ENCODE data around the gene CACNA2D3. TPM values are rescaled to one million over a fixed set of nuclear protein-coding genes. Genes with fewer than 3 reads are reported as not detected.
A peak's percentile ranks its signal among the peaks of the same experiment; 100 is the strongest.

Gene CACNA2D3
- total RNA-seq, 2 donors from 2014 or later = 0.42 to 0.98 TPM

GRCh38 chr3:54826251-54826691 is 703.9 kb downstream of the CACNA2D3 start:
- no peaks in the 10 kb centered on the region for H3K4me1 ChIP-seq
- intact Hi-C loops (cut with DNase I) = no loop called here
- H3K27ac ChIP-seq = no peak overlapping the region
- no peak for DNase-seq
- no peak overlapping the region for H3K9ac ChIP-seq (ENCODE audit: low read depth in 2 of 2, low read length in 2 of 2)
- no peaks in the 10 kb centered on the region for H3K27me3 ChIP-seq
- H3K36me3 ChIP-seq = no peaks in the 10 kb centered on the region
- TF ChIP-seq CTCF (IDR thresholded peaks at IDR 0.05) = no peak
- H3K4me3 ChIP-seq = no peak overlapping the region
- no peaks in the 10 kb centered on the region for H3K9me3 ChIP-seq

- TF ChIP-seq CTCF (IDR thresholded peaks at IDR 0.05) = no peak
- Histone ChIP-seq H3K4me3 (no peak overlapping the region), H3K27ac (no peak overlapping the region), H3K27me3 (no peaks in the 10 kb centered on the region), H3K9me3 (no peaks in the 10 kb centered on the region), H3K4me1 (no peaks in the 10 kb centered on the region), H3K36me3 (no peaks in the 10 kb centered on the region), H3K9ac (ENCODE audit: low read depth in 2 of 2, low read length in 2 of 2) (no peak overlapping the region)
- no peak for DNase-seq
- intact Hi-C loops (cut with DNase I) = no loop called here
These were observed 704.8 kb downstream of the CACNA2D3 start for GRCh38 chr3:54827056-54827687.

- intact Hi-C loops (cut with DNase I) = no loop called here
- no peak for DNase-seq
- no peaks in the 10 kb centered on the region for H3K9me3 ChIP-seq
- no peaks in the 10 kb centered on the region for H3K27me3 ChIP-seq
- no peaks in the 10 kb centered on the region for H3K36me3 ChIP-seq
- no peak overlapping the region for H3K4me3 ChIP-seq
- no peak overlapping the region for H3K9ac ChIP-seq (ENCODE audit: low read depth in 2 of 2, low read length in 2 of 2)
- no peak overlapping the region for H3K27ac ChIP-seq
- TF ChIP-seq CTCF (IDR thresholded peaks at IDR 0.05) = no peak
- no peaks in the 10 kb centered on the region for H3K4me1 ChIP-seq
These were observed 705.4 kb downstream of the CACNA2D3 start for GRCh38 chr3:54827776-54828175.

DNA sequence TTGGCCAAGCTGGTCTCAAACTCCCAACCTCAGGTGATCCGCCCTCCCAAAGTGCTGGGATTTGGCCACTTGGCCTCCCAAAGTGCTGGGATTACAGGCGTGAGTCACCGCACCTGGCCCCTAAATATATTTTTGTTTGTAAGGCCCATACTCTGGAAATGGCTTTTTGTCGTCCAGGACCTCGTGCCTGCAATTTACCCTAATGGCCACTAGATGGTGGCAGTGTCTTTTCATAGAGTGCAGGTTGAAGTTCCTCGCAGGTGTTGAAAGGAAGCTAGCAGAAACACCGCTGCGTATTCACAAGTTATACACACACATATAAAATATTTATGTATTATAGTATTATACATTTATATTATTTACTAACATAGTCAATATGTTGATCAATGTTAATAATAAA is 708.3 kb downstream of the CACNA2D3 start:
- no peak overlapping the region for H3K27ac ChIP-seq
- peak; percentile 62 for TF ChIP-seq CTCF (IDR thresholded peaks at IDR 0.05)
- no peaks in the 10 kb centered on the region for H3K27me3 ChIP-seq
- no peaks in the 10 kb centered on the region for H3K36me3 ChIP-seq
- intact Hi-C loops (cut with DNase I) = no loop called here
- no peaks in the 10 kb centered on the region for H3K9me3 ChIP-seq
- H3K4me1 ChIP-seq = no peaks in the 10 kb centered on the region
- H3K4me3 ChIP-seq = no peak overlapping the region
- DNase-seq = peak; percentile 25
- H3K9ac ChIP-seq (ENCODE audit: low read depth in 2 of 2, low read length in 2 of 2) = no peak overlapping the region

- no peak for TF ChIP-seq CTCF (IDR thresholded peaks at IDR 0.05)
- Histone ChIP-seq H3K9ac (ENCODE audit: low read depth in 2 of 2, low read length in 2 of 2) (no peak overlapping the region), H3K4me3 (no peak overlapping the region), H3K36me3 (no peaks in the 10 kb centered on the region), H3K27ac (no peak overlapping the region), H3K9me3 (no peaks in the 10 kb centered on the region), H3K4me1 (no peaks in the 10 kb centered on the region), H3K27me3 (no peaks in the 10 kb centered on the region)
- DNase-seq = no peak
- intact Hi-C loops (cut with DNase I) = no loop called here
These were observed 708.8 kb downstream of the CACNA2D3 start for GRCh38 chr3:54831112-54831511.

Measured in colonic mucosa (tissue), 4 donors.